ENCODE results near the gene NHEJ1.

DNA sequence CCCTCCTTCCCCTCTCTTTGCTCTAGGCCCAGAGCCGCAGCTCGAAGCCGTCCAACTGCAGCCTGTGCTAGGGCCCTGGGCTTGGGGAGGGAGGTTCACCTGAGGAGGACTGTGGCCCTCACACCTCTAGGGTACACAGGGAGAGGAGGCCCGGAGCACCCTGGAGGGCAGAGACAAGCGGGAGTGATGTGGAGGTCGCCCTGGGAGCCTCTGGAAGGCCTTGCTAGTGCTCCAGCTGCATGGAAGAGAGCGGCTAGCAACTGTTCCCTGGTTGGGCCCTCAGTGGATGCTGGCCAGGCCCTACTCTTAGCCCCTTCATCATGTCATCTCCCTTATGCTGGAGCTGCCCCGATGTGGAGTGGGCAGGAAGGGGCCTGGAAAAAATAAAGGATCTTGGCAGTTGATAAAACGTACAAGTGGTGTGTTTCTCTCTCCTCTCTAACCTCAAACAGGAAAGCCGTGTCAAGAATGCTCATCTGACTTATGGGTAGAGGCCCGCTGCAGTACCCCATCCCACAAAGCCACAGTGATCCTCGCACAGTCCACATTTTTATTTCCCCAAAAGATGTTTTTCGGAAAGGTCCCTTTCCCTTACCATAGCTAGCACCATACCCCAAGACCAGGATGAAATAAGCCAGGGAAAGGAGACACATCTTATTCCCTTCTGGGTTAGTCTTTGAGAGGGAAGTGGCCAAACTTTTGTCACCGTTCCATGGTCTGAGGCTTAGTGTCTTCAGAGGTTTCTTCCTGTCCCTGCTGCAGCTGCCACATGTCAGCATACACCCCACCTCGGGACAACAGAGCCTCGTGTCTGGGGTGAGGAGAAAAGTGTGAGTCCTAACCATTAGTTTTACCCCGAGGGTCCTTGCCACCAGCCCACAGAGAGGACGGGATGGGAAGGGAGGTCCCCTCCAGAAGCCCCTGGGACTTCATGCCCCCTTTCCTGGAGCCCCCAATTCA lies 48.9 kb upstream of the NHEJ1 start:
- TF ChIP-seq, protein P1, sequence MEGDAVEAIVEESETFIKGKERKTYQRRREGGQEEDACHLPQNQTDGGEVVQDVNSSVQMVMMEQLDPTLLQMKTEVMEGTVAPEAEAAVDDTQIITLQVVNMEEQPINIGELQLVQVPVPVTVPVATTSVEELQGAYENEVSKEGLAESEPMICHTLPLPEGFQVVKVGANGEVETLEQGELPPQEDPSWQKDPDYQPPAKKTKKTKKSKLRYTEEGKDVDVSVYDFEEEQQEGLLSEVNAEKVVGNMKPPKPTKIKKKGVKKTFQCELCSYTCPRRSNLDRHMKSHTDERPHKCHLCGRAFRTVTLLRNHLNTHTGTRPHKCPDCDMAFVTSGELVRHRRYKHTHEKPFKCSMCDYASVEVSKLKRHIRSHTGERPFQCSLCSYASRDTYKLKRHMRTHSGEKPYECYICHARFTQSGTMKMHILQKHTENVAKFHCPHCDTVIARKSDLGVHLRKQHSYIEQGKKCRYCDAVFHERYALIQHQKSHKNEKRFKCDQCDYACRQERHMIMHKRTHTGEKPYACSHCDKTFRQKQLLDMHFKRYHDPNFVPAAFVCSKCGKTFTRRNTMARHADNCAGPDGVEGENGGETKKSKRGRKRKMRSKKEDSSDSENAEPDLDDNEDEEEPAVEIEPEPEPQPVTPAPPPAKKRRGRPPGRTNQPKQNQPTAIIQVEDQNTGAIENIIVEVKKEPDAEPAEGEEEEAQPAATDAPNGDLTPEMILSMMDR (IDR thresholded peaks at IDR 0.05; ENCODE audit: insufficient read depth, low read depth, low read length), result no peak
- no peak for TF ChIP-seq EZH2 (IDR thresholded peaks at IDR 0.05; ENCODE audit: insufficient read depth, low read length)
